WI38 (cell line): ENCODE data around the gene NEGR1.

Experiments
- H3K4me3 ChIP-seq: 2 replicates; pipeline ENCODE4 v1.5.1; 2011; ENCODE audit warnings: low read depth, mild to moderate bottlenecking, control low read depth, low read length
- TF ChIP-seq, protein P1 (sequence below): IDR thresholded peaks from 2 replicates; pipeline ENCODE4 v1.5.1; 2012; ENCODE audit warnings: low read depth, mild to moderate bottlenecking, control low read depth, low read length

NEGR1 gene

GRCh38 chr1:72066431-72066830 is 215.9 kb downstream of the NEGR1 start:
- no peak overlapping the region for H3K4me3 ChIP-seq
- TF ChIP-seq, protein P1, sequence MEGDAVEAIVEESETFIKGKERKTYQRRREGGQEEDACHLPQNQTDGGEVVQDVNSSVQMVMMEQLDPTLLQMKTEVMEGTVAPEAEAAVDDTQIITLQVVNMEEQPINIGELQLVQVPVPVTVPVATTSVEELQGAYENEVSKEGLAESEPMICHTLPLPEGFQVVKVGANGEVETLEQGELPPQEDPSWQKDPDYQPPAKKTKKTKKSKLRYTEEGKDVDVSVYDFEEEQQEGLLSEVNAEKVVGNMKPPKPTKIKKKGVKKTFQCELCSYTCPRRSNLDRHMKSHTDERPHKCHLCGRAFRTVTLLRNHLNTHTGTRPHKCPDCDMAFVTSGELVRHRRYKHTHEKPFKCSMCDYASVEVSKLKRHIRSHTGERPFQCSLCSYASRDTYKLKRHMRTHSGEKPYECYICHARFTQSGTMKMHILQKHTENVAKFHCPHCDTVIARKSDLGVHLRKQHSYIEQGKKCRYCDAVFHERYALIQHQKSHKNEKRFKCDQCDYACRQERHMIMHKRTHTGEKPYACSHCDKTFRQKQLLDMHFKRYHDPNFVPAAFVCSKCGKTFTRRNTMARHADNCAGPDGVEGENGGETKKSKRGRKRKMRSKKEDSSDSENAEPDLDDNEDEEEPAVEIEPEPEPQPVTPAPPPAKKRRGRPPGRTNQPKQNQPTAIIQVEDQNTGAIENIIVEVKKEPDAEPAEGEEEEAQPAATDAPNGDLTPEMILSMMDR, result no peak

- TF ChIP-seq, protein P1, result no peak
Observed at GRCh38 chr1:72064196-72065075, 217.9 kb downstream of the NEGR1 start.

GRCh38 chr1:72063364-72064044 is 218.8 kb downstream of the NEGR1 start:
- H3K4me3 ChIP-seq, result no peak overlapping the region
- TF ChIP-seq, protein P1, result no peak

More at GRCh38 chr1:72064196-72065075, 217.9 kb downstream of the NEGR1 start:
- no peak overlapping the region for H3K4me3 ChIP-seq

GRCh38 chr1:72062584-72062983 is 219.8 kb downstream of the NEGR1 start:
- H3K4me3 ChIP-seq, result no peak overlapping the region
- TF ChIP-seq, protein P1, result no peak

DNA sequence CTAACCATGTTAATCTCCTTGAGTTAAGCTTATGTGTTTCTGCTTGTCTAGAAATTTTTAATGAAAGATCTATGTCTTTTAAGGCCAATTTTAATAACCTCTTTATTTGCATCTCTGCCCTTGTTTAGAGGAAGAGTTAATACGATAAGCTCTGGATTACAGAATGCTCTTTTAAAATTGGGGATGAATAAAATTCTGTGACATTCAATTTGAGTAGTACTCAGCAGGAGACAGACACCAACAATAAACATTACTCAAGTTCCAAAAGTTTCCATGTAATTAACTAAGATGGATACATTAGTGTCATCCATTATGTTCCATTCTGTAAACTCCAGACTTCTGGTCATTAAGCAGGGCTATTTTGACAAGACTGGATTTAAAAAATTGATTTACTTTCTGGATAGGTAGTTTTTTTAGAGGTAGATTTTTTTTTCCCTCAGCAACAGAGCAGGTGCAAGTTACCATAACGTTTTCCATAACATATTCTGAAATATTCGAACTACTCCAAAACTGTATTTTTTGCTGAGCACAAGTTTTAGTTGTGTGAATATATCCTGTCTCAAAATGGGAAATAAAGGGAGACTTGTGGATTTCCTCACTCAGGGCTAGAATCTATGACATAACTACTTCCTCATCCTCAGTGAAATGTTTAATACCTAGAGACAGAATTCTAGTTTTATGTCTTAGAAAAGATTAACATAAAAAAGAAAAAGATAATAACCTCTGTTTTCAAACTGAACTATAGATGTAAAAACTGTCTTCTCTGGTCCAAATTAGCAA is 221.7 kb downstream of the NEGR1 start:
- H3K4me3 ChIP-seq, result no peak overlapping the region
- TF ChIP-seq, protein P1, result no peak

DNA sequence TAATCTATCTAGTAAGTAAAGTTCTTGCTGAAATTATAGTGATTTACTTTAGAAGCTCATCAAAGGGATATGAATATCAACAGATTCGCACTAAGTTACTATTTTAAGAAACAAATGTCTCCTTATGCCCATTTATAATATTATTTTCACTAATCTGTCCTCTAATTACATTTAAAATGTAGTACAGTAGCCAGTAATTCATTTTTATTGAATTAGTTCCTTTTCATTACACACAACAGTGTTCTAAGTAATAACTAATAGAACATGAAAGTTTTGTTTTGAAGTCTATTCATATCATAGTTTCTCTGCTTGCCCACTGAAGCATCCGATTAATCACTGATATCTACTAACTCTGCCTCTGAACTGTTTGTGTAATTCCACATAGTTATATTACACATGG is 225.8 kb downstream of the NEGR1 start:
- TF ChIP-seq, protein P1, result no peak
- H3K4me3 ChIP-seq, result no peak overlapping the region
